ENCODE results near the gene MTOR.

DNA sequence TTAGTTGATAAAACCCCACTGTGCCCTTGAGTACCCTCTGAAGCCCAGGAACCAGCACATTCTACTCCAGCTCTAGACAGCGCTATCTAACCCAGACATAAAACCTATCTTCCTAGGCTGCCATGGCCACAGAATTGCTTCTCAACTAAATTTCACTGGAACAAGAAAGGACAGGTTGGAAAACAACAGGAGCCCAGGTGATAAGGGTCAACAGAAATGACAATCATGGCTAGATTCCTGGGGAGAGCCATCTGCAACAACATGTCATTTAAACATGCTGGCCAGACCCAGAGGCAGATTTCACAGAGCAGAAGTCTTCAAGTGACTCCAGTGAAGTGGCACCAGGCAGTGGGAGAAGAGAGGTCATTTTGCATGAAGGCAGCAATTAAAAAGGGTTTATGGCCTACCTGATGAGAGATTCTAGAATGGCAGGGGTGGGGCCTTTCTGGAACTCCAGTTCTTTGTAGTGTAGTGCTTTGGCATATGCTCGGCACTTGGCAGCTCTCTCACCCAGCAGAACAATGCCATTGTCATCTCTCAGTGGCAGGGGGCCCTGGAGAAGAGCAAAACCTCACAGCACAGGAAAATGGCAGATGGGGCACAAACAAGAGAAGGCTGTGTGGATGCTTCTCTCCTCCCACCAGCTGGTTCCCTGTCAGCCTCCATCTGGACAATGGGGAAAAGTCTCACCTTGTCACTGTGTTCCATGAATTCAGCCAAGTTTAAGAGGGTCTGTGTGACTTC lies 63.3 kb downstream of the MTOR start:
- TF ChIP-seq POLR2AphosphoS5 (IDR thresholded peaks at IDR 0.05; ENCODE audit: low read depth, low read length) (no peak), TAF1 (IDR thresholded peaks at IDR 0.05; ENCODE audit: borderline replicate concordance, insufficient read depth, low read length) (no peak), SIN3A (IDR thresholded peaks at IDR 0.05; ENCODE audit: borderline replicate concordance, insufficient read depth, low read length) (no peak), FOXP2 (optimal IDR thresholded peaks at IDR 0.05; ENCODE audit: borderline replicate concordance, extremely low read depth, extremely low read length, insufficient read depth) (no peak)
- TF ChIP-seq, protein P1, sequence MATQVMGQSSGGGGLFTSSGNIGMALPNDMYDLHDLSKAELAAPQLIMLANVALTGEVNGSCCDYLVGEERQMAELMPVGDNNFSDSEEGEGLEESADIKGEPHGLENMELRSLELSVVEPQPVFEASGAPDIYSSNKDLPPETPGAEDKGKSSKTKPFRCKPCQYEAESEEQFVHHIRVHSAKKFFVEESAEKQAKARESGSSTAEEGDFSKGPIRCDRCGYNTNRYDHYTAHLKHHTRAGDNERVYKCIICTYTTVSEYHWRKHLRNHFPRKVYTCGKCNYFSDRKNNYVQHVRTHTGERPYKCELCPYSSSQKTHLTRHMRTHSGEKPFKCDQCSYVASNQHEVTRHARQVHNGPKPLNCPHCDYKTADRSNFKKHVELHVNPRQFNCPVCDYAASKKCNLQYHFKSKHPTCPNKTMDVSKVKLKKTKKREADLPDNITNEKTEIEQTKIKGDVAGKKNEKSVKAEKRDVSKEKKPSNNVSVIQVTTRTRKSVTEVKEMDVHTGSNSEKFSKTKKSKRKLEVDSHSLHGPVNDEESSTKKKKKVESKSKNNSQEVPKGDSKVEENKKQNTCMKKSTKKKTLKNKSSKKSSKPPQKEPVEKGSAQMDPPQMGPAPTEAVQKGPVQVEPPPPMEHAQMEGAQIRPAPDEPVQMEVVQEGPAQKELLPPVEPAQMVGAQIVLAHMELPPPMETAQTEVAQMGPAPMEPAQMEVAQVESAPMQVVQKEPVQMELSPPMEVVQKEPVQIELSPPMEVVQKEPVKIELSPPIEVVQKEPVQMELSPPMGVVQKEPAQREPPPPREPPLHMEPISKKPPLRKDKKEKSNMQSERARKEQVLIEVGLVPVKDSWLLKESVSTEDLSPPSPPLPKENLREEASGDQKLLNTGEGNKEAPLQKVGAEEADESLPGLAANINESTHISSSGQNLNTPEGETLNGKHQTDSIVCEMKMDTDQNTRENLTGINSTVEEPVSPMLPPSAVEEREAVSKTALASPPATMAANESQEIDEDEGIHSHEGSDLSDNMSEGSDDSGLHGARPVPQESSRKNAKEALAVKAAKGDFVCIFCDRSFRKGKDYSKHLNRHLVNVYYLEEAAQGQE (IDR thresholded peaks at IDR 0.05; ENCODE audit: insufficient read depth in 1 of 2, low read depth in 2 of 2, low read length in 2 of 2): no peak

Measured in PFSK-1 (cell line).